COLO668 (cell line): ENCODE data around the gene RANBP10.
"Not testable (repeated sequence)": the region's sequence is repeated elsewhere in the genome, so short reads cannot be mapped to it uniquely, and the experiment has no call there.

Source experiments
- DNase-seq: peaks from one replicate; lab custom pipeline; 2025; ENCODE audit not compliant: unreplicated experiment; lab: John Stamatoyannopoulos, UW

RANBP10 gene

GRCh38 chr16:67719048-67719777, 87.1 kb downstream of the RANBP10 start, which contains the start of gene GFOD2:
TSS of gene GFOD2 (minus strand) at chr16:67719316. CDS start at chr16:67685715, 33,601 bp downstream.
- DNase-seq: peak; percentile 95

GRCh38 chr16:67718668-67719047, 87.7 kb downstream of the RANBP10 start:
- no peak for DNase-seq

- DNase-seq: no peak
These were observed 90.3 kb downstream of the RANBP10 start for GRCh38 chr16:67716097-67716496.

GRCh38 chr16:67714522-67714921, 91.8 kb downstream of the RANBP10 start:
- DNase-seq: no peak

- DNase-seq: no peak
These were observed 92.6 kb downstream of the RANBP10 start for GRCh38 chr16:67713647-67714273.

GRCh38 chr16:67710607-67711006, 95.8 kb downstream of the RANBP10 start:
- DNase-seq: no peak

GRCh38 chr16:67709050-67709449, 97.3 kb downstream of the RANBP10 start:
- no peak for DNase-seq

GRCh38 chr16:67708368-67708771, 98.0 kb downstream of the RANBP10 start:
- DNase-seq: no peak

GRCh38 chr16:67707790-67708189, 98.6 kb downstream of the RANBP10 start:
- no peak for DNase-seq

- DNase-seq: no peak
These were observed 99.2 kb downstream of the RANBP10 start for GRCh38 chr16:67707210-67707609.

- no peak for DNase-seq
These were observed 102.2 kb downstream of the RANBP10 start for GRCh38 chr16:67704110-67704509.

- DNase-seq: no peak
These were observed 102.7 kb downstream of the RANBP10 start for GRCh38 chr16:67703626-67704025.

GRCh38 chr16:67702130-67702529, 104.2 kb downstream of the RANBP10 start:
- DNase-seq: no peak

- DNase-seq: no peak
These were observed 104.9 kb downstream of the RANBP10 start for GRCh38 chr16:67701420-67701819.

- DNase-seq: no peak
These were observed 107.1 kb downstream of the RANBP10 start for GRCh38 chr16:67699265-67699664.

GRCh38 chr16:67697422-67698185, 108.8 kb downstream of the RANBP10 start:
- no peak for DNase-seq

- DNase-seq: no peak
These were observed 111.7 kb downstream of the RANBP10 start for GRCh38 chr16:67694611-67695010.

- DNase-seq: not testable (repeated sequence)
These were observed 112.7 kb downstream of the RANBP10 start for GRCh38 chr16:67693517-67694285.

- DNase-seq: no peak
These were observed 120.8 kb downstream of the RANBP10 start for GRCh38 chr16:67685388-67686112.

- no peak for DNase-seq
These were observed 122.6 kb downstream of the RANBP10 start for GRCh38 chr16:67683767-67684166.
